ENCODE data around the gene ATP1A1.

- TF ChIP-seq CTCF (IDR thresholded peaks at IDR 0.05): no peak
- no peak for TF ChIP-seq POLR2AphosphoS5 (IDR thresholded peaks at IDR 0.05)
- no peak for TF ChIP-seq POLR2A (IDR thresholded peaks at IDR 0.05)
- no peak for TF ChIP-seq EP300 (IDR thresholded peaks at IDR 0.05)
Observed at GRCh38 chr1:116362050-116362449, 11.0 kb upstream of the ATP1A1 start.

Measured in suprapubic skin (tissue), 4 donors.